Stimulated activated naive CD4-positive, alpha-beta T cell treated with Interleukin-2 at 50 U/mL for 16 hours (primary cell): ENCODE measurements around the gene CRACDL.
"Not testable (repeated sequence)": the region's sequence is repeated elsewhere in the genome, so short reads cannot be mapped to it uniquely, and the experiment has no call there.

Experiments
- DNase-seq: peaks from one replicate; lab custom pipeline; 2025; lab: John Stamatoyannopoulos, UW

CRACDL gene

GRCh38 chr2:98776136-98776535 lies 159.9 kb downstream of the CRACDL start:
- no peak for DNase-seq

- no peak for DNase-seq
Measured at GRCh38 chr2:98775146-98775986, 160.7 kb downstream of the CRACDL start.

- DNase-seq: no peak
Measured at GRCh38 chr2:98773907-98774306, 162.1 kb downstream of the CRACDL start.

GRCh38 chr2:98773169-98773568 lies 162.9 kb downstream of the CRACDL start:
- no peak for DNase-seq

- DNase-seq: no peak
Measured at GRCh38 chr2:98772536-98772935, 163.5 kb downstream of the CRACDL start.

GRCh38 chr2:98771721-98772524 lies 164.1 kb downstream of the CRACDL start:
- DNase-seq: peak; percentile 55

- no peak for DNase-seq
Measured at GRCh38 chr2:98771264-98771663, 164.8 kb downstream of the CRACDL start.

GRCh38 chr2:98769784-98770183 lies 166.2 kb downstream of the CRACDL start:
- peak; percentile 24 for DNase-seq

- no peak for DNase-seq
Measured at GRCh38 chr2:98769114-98769476, 166.9 kb downstream of the CRACDL start.

- DNase-seq: peak; percentile 33
Measured at GRCh38 chr2:98768384-98769113, 167.5 kb downstream of the CRACDL start.

- DNase-seq: no peak
Measured at GRCh38 chr2:98764499-98764898, 171.5 kb downstream of the CRACDL start.

- no peak for DNase-seq
Measured at GRCh38 chr2:98763209-98763951, 172.6 kb downstream of the CRACDL start.

- no peak for DNase-seq
Measured at GRCh38 chr2:98761909-98762308, 174.1 kb downstream of the CRACDL start.

- DNase-seq: peak; percentile 68
Measured at GRCh38 chr2:98761267-98761781, 174.7 kb downstream of the CRACDL start.

- DNase-seq: no peak
Measured at GRCh38 chr2:98759827-98760625, 176.0 kb downstream of the CRACDL start.

- no peak for DNase-seq
Measured at GRCh38 chr2:98759338-98759737, 176.7 kb downstream of the CRACDL start.

- DNase-seq: peak; percentile 41
Measured at GRCh38 chr2:98757904-98758421, 178.1 kb downstream of the CRACDL start.

- no peak for DNase-seq
Measured at GRCh38 chr2:98753801-98754200, 182.2 kb downstream of the CRACDL start.

GRCh38 chr2:98752711-98753110 lies 183.3 kb downstream of the CRACDL start:
- not testable (repeated sequence) for DNase-seq

- DNase-seq: no peak
Measured at GRCh38 chr2:98751748-98752147, 184.3 kb downstream of the CRACDL start.
